H9 (cell line): Measurements from ENCODE around the gene MARCHF6. TPM values are rescaled to one million over a fixed set of nuclear protein-coding genes. Genes with fewer than 3 reads are reported as not detected.

ENCODE experiments used
- DNase-seq: peaks from one replicate; pipeline ENCODE4 v3.0.0-alpha.2; 2017
- H2AFZ ChIP-seq: one replicate; pipeline ENCODE4 v1.6.1; 2013; ENCODE audit warnings: mild to moderate bottlenecking, low read length, control low read depth, moderate library complexity
- H2AK5ac ChIP-seq: 2 replicates; pipeline ENCODE4 v1.6.1; 2013; ENCODE audit warnings: low read length, control low read depth, mixed read lengths; ENCODE audit not compliant: insufficient read length
- H2BK120ac ChIP-seq: one replicate; pipeline ENCODE4 v1.6.1; 2013; ENCODE audit warnings: low read depth, mild to moderate bottlenecking, low read length, control low read depth, inconsistent platforms; ENCODE audit not compliant: poor library complexity, severe bottlenecking
- H2BK12ac ChIP-seq: 2 replicates; pipeline ENCODE4 v1.6.1; 2013; ENCODE audit warnings: low read length, control low read depth, mixed read lengths, low read depth; ENCODE audit not compliant: insufficient read length
- H2BK15ac ChIP-seq: 2 replicates; pipeline ENCODE4 v1.6.1; 2013; ENCODE audit warnings: low read depth, low read length, control low read depth
- H2BK20ac ChIP-seq: one replicate; pipeline ENCODE4 v1.6.1; 2013; ENCODE audit warnings: low read depth, mild to moderate bottlenecking, low read length, control low read depth, inconsistent platforms; ENCODE audit not compliant: poor library complexity, severe bottlenecking
- H2BK5ac ChIP-seq: 2 replicates; pipeline ENCODE4 v1.6.1; 2013; ENCODE audit warnings: low read length, control low read depth, mixed read lengths; ENCODE audit not compliant: insufficient read length
- H3K14ac ChIP-seq: 2 replicates; pipeline ENCODE4 v1.6.1; 2013; ENCODE audit warnings: low read length, control low read depth; ENCODE audit not compliant: insufficient read depth
- H3K18ac ChIP-seq: 2 replicates; pipeline ENCODE4 v1.6.1; 2013; ENCODE audit warnings: low read depth, mild to moderate bottlenecking, mixed read lengths, low read length, control low read depth; ENCODE audit not compliant: insufficient read length
- H3K23ac ChIP-seq: 2 replicates; pipeline ENCODE4 v1.6.1; 2013; ENCODE audit warnings: low read length, control low read depth, mixed read lengths, low read depth; ENCODE audit not compliant: insufficient read length
- H3K23me2 ChIP-seq: 2 replicates; pipeline ENCODE4 v1.6.1; 2013; ENCODE audit warnings: low read depth, mild to moderate bottlenecking, mixed read lengths, low read length, control low read depth; ENCODE audit not compliant: insufficient read length, poor library complexity, severe bottlenecking
- H3K27ac ChIP-seq: 2 replicates; pipeline ENCODE4 v1.5.1; 2013; ENCODE audit warnings: low read length, control low read depth, mixed read lengths, low read depth; ENCODE audit not compliant: insufficient read length
- H3K27me3 ChIP-seq: 2 replicates; pipeline ENCODE4 v1.6.1; 2013; ENCODE audit warnings: low read length, control low read depth, inconsistent platforms; ENCODE audit not compliant: insufficient read depth
- H3K4ac ChIP-seq: 2 replicates; pipeline ENCODE4 v1.6.1; 2013; ENCODE audit warnings: low read depth, mild to moderate bottlenecking, control low read depth, inconsistent platforms, low read length, moderate library complexity
- H3K4me1 ChIP-seq: 2 replicates; pipeline ENCODE4 v1.6.1; 2013; ENCODE audit warnings: low read length, control low read depth, inconsistent platforms; ENCODE audit not compliant: insufficient read depth
- H3K4me2 ChIP-seq: 2 replicates; pipeline ENCODE4 v1.6.1; 2013; ENCODE audit warnings: low read length, control low read depth, mixed read lengths; ENCODE audit not compliant: insufficient read length, insufficient read depth
- H3K56ac ChIP-seq: 2 replicates; pipeline ENCODE4 v1.6.1; 2013; ENCODE audit warnings: low read depth, mild to moderate bottlenecking, mixed read lengths, low read length, control low read depth; ENCODE audit not compliant: insufficient read length
- H3K79me1 ChIP-seq: 2 replicates; pipeline ENCODE4 v1.6.1; 2013; ENCODE audit warnings: low read depth, mild to moderate bottlenecking, moderate library complexity, low read length, control low read depth, inconsistent platforms; ENCODE audit not compliant: insufficient read depth, poor library complexity, severe bottlenecking
- H3K79me2 ChIP-seq: 2 replicates; pipeline ENCODE4 v1.6.1; 2013; ENCODE audit warnings: low read length, control low read depth, inconsistent platforms; ENCODE audit not compliant: insufficient read depth
- H3K9ac ChIP-seq: 2 replicates; pipeline ENCODE4 v1.6.1; 2013; ENCODE audit warnings: low read length, control low read depth, mixed read lengths; ENCODE audit not compliant: insufficient read length; ENCODE audit errors: extremely low read depth
- H3K9me3 ChIP-seq: one replicate; pipeline ENCODE4 v1.6.1; 2013; ENCODE audit warnings: low read depth, low read length, inconsistent platforms; ENCODE audit not compliant: control insufficient read depth
- H3T11ph ChIP-seq: one replicate; pipeline ENCODE4 v1.6.1; 2013; ENCODE audit warnings: mild to moderate bottlenecking, low read length, control low read depth, inconsistent platforms
- H4K20me1 ChIP-seq: one replicate; pipeline ENCODE4 v1.6.1; 2013; ENCODE audit not compliant: control insufficient read depth, insufficient read length, insufficient read depth
- H4K5ac ChIP-seq: 2 replicates; pipeline ENCODE4 v1.6.1; 2013; ENCODE audit warnings: low read depth, mild to moderate bottlenecking, mixed read lengths, low read length, control low read depth; ENCODE audit not compliant: insufficient read length
- H4K8ac ChIP-seq: replicated peaks from 2 replicates; pipeline ENCODE4 v1.6.1; 2013; ENCODE audit warnings: low read length, control low read depth, mixed read lengths, low read depth; ENCODE audit not compliant: insufficient read length
- H4K91ac ChIP-seq: 2 replicates; pipeline ENCODE4 v1.6.1; 2013; ENCODE audit warnings: low read depth, mild to moderate bottlenecking, moderate library complexity, mixed read lengths, low read length, control low read depth; ENCODE audit not compliant: insufficient read length
- H3K27ac Mint-ChIP-seq, 3 experiments: 2 replicates in 2 of 3; 3 replicates in 1 of 3; pipeline ENCODE4 v1.8.0; 2020 to 2021; ENCODE audit warnings: mixed read lengths in 3 of 3, mild to moderate bottlenecking in 1 of 3, moderate library complexity in 1 of 3
- H3K27me3 Mint-ChIP-seq: 2 replicates; pipeline ENCODE4 v1.8.0; 2021; ENCODE audit warnings: low read depth, mild to moderate bottlenecking, moderate library complexity, mixed read lengths
- H3K36me3 Mint-ChIP-seq, 3 experiments: 2 replicates in 2 of 3; 3 replicates in 1 of 3; pipeline ENCODE4 v1.8.0; 2020 to 2021; ENCODE audit warnings: low read depth in 3 of 3, mixed read lengths in 3 of 3; ENCODE audit not compliant: insufficient read depth in 1 of 3
- H3K4me1 Mint-ChIP-seq, 2 experiments: 2 replicates each; pipeline ENCODE4 v1.8.0; 2020; ENCODE audit warnings: mixed read lengths in 2 of 2
- H3K4me3 Mint-ChIP-seq, 2 experiments: 2 replicates in 1 of 2; 3 replicates in 1 of 2; pipeline ENCODE4 v1.8.0; 2020 to 2021; ENCODE audit warnings: mild to moderate bottlenecking in 2 of 2, mixed read lengths in 2 of 2, moderate library complexity in 1 of 2
- H3K9me3 Mint-ChIP-seq, 2 experiments: 2 replicates in 1 of 2; 3 replicates in 1 of 2; pipeline ENCODE4 v1.8.0; 2020; ENCODE audit warnings: mild to moderate bottlenecking in 2 of 2, mixed read lengths in 2 of 2, moderate library complexity in 1 of 2
- CTCF ChIP-seq: fragments of 200-600 bp; sonication (generic); conservative IDR thresholded peaks from 3 replicates; pipeline ENCODE4 v1.8.0; 2021; ENCODE audit warnings: antibody characterized with exemption, mild to moderate bottlenecking
- WGBS: extraction: QIAGEN DNeasy Blood & Tissue Kit; methylation state at CpG from one replicate; pipeline ENCODE4 v1.1.7; 2013; ENCODE audit warnings: missing lambda C conversion rate, low lambda C conversion rate, mixed read lengths; ENCODE audit not compliant: insufficient read length; ENCODE audit errors: extremely low coverage; 5-methylcytosine and 5-hydroxymethylcytosine counted together
- total RNA-seq: library from RNA; stranded (reverse); gene quantifications from 2 replicates; pipeline ENCODE4 v1.2.1, GENCODE V29; 2021

MARCHF6 gene
- total RNA-seq, 1 experiment from 2014 or later: 118 TPM

GRCh38 chr5:10393491-10393890 lies 40.0 kb downstream of the MARCHF6 start:
- Mint-ChIP-seq H3K4me1 (peaks cover 0 to 6% of the 10 kb centered on the region in 2 experiments; a peak in 1 of 4 replicates), H3K27ac (no peak overlapping the region), H3K27me3 (no peaks in the 10 kb centered on the region), H3K4me3 (no peak overlapping the region), H3K36me3 (peaks cover 30 to 74% (median 62%) of the 10 kb centered on the region in 3 experiments), H3K9me3 (no peaks in the 10 kb centered on the region; a peak in 1 of 5 replicates)
- H3T11ph ChIP-seq: no peak overlapping the region
- no peak overlapping the region for H4K8ac ChIP-seq
- peaks cover 2% of the 10 kb centered on the region for H3K23me2 ChIP-seq
- H4K20me1 ChIP-seq: no peaks in the 10 kb centered on the region
- H2BK20ac ChIP-seq: no peak overlapping the region
- no peak overlapping the region for H3K9ac ChIP-seq
- no peak overlapping the region for H2BK5ac ChIP-seq
- no peak overlapping the region for H3K4ac ChIP-seq
- no peaks in the 10 kb centered on the region for H3K9me3 ChIP-seq
- H3K27ac ChIP-seq: no peak overlapping the region
- H4K91ac ChIP-seq: no peak overlapping the region
- no peak overlapping the region for H2AFZ ChIP-seq
- no peak for TF ChIP-seq CTCF
- WGBS: no CpG with 5 or more reads among the region's 2 CpGs
- no peak overlapping the region for H3K18ac ChIP-seq
- no peak overlapping the region for H3K23ac ChIP-seq
- H3K79me1 ChIP-seq: no peaks in the 10 kb centered on the region
- H3K4me2 ChIP-seq: no peak overlapping the region
- no peak overlapping the region for H2AK5ac ChIP-seq
- H4K5ac ChIP-seq: no peak overlapping the region
- no peaks in the 10 kb centered on the region for H3K79me2 ChIP-seq
- no peak overlapping the region for H3K14ac ChIP-seq
- H3K56ac ChIP-seq: no peak overlapping the region
- no peak for DNase-seq
- no peak overlapping the region for H2BK120ac ChIP-seq
- H2BK15ac ChIP-seq: no peak overlapping the region
- H3K4me1 ChIP-seq: no peaks in the 10 kb centered on the region
- H3K27me3 ChIP-seq: no peaks in the 10 kb centered on the region
- H2BK12ac ChIP-seq: no peak overlapping the region
